Endothelial cell of hepatic sinusoid (primary cell): Measurements from ENCODE around the gene EGFLAM.
"Not testable (repeated sequence)": the region's sequence is repeated elsewhere in the genome, so short reads cannot be mapped to it uniquely, and the experiment has no call there.

ENCODE experiments used
- in situ Hi-C: cut with HindIII; loops from 2 replicates; pipeline ENCODE4 v1.10.0; 2017; ENCODE audit warnings: low sequenced_read_pairs

Gene EGFLAM

DNA sequence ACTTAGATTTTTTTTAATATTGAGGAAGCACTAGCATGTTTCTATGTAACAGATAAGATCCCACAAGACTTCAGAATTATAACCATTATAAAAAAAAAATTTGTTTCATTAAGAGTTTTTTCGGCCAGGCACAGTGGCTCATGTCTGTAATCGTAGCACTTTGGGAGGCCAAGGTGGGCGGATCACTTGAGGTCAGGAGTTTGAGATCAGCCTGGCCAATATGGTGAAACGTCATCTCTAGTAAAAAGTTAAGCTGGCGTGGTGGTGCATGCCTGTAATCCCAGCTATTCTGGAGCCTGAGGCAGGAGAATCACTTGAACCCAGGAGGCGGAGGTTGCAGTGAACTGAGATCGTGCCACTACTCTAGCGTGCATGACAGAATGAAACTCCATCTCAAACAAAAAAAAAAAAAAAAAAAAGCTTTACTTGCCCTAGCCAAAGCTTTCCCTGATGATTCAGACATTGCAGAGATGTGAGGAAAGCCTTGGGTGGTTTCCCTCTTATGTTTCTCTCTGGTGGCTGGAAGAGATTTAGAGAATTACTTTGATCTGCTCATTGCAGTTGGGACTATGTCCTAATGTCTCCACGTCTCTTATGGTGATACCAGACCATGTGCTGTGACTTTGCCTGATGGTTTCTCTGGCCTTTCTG is 65.4 kb downstream of the EGFLAM start:
- in situ Hi-C loops: no loop called here

DNA sequence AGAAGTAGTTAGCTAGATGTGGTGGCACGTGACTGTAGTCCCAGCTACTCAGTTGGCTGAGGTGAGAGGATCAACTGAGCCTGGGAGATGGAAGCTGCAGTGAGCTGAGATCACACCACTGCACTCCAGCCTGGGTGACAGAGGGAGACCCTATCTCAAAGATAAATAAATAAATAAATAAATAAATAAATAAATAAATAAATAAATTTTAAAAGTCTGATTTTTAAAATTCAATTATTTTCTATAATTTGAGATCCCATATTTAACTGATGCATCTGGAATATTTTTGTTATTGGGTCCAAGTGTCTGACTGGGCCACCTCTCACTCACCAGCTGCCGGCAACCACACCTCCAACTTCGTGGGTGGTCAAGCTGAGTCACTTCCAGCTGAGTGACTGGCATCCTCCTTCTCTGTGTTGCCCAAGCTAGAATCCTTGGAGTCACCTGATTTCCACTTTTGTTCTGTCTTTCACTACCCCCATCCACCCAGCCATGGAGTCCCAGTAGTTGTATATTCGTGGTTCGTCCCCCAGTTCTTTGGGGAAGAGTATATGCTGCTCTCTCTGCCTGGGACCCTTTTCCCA is 70.9 kb downstream of the EGFLAM start:
- in situ Hi-C loops: no loop called here

DNA sequence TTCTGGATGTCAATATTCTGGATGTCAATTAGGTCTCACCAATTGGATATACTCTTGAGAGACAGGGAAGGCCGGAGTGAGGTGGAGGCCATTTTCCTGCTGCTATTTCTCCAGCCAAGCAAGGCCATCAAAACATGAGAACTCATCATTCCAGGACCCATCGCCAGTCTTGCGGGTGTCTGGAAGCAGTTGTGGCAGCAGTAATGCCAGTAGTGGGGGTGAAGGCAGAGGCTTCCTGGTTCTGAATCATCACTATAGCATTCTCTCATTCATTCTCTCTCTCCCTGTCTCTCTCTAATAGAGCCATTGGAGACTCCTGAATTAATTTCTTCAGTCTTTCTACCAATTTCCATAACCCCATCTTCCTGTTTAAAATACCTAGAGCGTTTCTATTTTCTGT is 71.8 kb downstream of the EGFLAM start:
- in situ Hi-C loops: no loop called here

DNA sequence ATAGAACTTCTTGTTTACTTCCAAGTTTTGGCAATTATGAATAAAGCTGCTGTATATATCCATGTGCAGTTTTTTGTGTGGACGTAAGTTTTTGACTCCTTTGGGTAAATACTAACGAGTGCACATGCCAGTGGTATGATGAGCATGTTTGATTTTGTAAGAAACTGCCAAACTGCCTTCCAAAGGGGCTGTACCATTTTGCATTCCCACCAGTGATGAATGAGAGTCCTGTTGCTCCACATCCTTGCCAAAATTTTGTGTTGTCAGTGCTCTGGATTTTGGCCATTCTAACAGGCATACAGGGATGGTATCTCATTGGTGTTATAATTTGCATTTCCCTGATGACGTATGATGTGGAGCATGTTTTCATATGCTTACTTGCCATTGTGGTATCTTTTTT is 73.5 kb downstream of the EGFLAM start:
- in situ Hi-C loops: no loop called here

DNA sequence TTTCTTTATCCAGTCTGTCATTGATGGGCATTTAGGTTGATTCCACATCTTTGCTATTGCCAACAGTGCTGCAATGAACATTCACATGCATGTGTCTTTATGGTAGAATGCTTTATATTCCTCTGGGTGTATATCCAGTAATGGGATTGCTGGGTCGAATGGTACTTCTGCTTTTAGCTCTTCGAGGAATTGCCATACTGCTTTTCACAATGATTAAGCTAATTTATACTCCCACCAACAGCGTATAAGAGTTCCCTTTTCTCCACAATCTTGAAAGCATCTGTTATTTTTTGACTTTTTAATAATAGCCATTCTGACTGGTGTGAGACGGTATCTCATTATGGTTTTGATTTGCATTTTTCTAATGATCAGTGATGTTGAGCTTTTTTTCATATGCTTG is 74.8 kb downstream of the EGFLAM start:
- in situ Hi-C loops: not testable (repeated sequence)

DNA sequence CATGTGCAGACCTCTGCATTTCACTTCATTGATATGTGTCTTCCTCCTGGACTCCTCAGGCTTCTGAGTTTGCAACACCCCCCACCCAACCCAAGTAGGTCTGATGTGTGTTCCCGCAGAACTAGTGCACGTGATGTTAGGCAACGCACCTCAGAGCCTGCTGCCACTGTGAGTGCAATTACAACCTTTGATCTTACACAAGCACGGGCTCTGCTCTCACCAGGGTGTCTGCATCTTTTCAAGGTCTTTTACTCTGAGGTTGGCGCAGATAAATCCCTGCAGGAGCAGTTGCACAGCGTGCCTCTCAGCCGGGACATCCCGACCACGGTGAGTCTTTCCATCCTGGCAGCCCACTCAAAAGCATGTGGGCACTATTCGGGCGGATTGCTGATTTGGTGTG is 80.1 kb downstream of the EGFLAM start:
- in situ Hi-C loops: no loop called here

DNA sequence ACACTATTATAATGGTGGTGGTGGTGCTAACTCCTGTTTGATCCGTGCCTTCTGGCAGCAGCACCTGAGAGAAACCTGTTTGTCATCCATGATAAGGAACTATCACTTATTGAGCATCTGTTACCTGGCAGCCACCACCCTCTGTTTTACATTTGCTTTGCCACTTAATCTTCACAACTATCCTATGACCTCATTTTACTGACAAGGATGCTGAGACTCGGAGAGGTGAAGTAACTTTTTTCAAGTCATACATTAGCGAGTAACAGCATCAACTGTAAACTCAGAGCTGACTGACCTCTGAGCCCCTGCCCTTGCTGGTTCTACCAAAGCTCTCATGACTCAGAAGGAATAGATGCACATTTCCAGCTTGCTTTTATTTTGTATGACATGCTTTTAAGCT is 81.1 kb downstream of the EGFLAM start:
- in situ Hi-C loops: no loop called here

DNA sequence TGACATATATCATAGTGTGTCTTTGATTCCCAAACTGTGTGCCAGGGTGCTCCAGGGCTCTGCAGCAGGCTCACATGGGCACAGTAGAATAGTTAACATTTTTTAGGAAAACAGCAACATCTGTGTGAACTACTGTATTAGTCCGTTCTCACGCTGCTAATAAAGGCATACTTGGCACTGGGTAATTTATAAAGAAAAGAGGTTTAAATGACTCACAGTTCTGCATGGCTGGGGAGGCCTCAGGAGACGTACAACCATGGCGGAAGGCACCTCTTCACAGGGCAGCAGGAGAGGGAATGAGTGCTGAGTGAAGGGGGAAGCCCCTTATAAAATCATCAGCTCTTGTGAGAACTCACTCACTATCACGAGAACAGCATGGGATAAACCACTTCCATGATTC is 82.7 kb downstream of the EGFLAM start:
- in situ Hi-C loops: no loop called here

DNA sequence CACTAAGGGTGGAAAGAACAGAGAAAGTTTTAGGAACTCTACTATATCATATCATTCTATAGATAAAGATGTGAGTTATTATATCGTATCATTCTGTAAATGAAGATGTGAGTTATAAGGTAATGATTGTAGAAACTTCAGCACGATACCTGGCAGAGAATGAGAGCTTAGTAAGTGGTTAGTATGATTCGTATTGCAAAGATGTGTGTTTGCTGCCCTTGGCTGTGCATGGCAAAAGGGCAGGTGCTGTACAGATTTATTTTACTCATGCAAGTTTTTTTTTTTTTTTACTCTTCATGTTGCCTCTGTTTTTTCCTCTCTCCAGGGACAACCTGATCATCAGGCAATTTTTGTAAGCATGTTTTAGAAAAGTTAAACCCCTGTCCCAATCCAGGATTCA is 83.3 kb downstream of the EGFLAM start:
- in situ Hi-C loops: no loop called here

DNA sequence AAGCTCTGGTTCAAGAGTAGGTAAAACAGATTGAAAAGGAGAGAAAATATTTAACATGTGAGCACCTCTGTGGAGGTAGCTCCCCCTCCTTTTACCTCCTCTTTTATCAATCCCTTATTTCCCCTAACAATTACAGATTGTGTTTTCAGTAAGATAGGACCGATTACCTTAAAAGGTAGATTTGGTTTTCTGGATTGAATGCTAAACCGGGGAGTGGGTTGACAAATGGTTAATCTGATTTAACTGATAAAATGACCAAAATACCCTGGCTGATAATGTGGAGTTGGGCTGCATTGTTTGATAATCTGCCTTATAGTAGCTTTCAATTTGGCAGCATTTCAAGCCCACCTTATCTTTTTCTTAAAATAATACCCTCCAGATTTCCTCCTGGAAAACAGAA is 83.9 kb downstream of the EGFLAM start:
- in situ Hi-C loops: no loop called here

DNA sequence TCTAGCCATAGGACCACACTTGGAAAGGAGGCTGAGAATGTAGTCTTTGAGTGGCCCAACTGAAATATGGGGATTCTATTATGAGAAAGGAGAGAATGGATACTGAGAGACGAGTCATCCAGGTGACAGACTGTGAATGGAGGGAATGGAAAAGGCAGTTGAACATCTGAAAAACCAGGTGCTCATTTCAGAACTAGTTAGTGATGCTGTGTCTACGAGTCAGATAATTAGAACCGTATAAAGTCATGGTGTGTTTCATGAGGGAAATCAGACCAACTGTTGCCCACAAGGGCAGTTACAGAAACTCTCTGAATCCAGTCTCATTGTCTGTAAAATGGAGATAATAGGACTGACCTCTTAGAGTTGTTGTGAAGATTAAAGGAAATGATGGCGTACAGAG is 86.5 kb downstream of the EGFLAM start:
- in situ Hi-C loops: no loop called here

DNA sequence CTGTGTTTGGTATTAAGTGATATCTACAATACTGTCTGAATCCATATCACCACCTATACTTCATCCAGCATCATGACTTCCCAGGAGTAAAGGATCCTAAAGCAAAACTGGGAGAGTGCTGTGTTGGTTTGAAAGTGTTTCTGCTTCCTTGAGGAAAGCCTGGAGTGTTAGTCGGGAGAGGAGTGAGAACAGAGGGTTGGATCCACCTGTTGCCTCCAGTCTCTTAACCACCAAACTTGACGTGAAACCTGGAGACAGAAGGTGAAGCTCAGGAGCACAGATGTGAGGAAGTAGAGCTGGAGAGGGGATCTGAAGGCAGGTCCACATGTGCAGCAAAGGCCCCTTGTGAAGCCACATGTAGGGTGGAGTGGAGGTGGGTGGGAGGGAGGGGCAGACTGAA is 88.2 kb downstream of the EGFLAM start:
- in situ Hi-C loops: no loop called here

DNA sequence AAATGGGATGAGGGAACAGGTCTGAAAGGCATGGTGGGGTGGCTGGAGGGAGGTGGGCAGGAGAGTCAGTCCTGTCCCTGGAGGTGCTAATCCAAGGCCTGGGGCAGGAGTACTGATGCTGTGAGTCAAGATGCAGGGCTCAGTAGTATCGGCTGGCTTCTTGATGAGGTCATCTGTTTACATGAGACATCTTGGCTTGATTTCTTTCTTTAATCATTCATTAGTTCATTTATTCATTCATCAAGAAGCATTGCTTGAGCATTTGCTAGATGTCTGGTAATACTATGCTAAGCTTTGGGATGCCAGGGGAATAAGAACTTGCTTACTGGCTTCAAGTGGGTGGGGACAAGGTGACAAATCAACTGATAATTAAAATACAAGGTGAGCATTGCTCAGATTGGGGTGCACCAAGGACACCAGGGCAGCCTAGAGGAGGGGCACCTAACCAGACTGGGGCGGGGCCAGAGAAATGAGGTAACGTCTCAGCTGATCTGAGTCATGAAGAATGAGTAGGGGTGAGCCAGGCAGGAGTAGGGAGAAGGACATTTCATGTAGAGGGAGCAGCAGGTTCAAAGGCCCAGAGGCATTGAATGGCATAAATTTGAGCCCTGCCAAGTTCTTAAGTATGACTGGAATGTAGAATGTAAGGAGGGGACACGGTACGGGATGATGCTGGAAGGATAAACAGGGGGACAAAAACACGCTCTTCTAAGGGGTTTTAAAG is 88.8 kb downstream of the EGFLAM start:
- in situ Hi-C loops: no loop called here

DNA sequence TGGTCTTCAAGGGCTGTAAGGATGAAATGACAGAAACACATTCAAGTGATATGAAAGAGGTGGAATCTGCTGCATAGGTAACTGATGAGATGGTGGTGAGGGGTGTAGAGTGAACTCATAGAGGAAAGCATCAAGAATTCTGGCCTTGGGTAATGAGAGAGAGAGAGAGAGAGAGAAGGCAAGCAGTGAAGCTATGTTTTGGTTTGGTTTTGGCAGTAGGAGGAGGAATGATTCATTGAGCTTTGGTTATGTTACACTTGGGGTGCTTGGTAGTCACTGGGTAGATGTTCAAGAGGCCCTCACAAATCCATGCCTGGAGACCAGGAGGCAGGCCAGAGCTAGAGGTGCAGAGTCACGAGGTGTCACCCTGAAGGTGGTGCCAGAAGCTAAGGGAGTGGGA is 89.5 kb downstream of the EGFLAM start:
- in situ Hi-C loops: no loop called here

DNA sequence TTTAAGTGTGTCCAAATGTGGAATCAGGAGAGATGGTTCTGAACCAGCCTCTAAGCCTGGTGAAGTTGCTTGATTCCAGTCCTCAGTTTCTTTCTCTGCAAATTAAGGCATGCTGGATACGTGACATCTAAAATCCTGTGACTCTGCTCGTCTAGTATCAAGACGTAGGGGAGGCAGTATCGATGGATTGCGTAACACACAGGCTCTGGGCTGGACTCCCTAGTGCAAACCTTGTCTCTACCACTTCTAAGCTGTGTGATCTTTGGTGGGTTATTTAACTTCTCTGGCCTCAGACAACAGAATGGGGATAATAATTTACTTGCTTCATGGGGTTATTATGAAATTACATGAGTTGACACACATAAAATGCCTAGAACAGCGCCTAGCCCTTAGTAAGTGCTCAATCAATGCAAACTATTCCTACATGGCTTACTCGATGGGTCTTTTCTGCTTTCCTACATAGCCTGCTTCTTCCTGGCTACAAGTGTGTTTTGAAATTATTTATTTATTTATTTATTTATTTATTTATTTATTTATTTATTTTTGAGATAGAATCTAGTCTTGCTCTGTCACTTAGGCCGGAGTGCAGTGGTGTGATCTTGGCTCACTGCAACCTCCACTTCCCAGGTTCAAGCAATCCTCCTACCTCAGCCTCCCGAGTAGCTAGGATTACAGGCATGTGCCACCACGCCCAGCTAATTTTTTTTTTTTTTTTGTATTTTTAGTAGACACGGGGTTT is 102.1 kb downstream of the EGFLAM start:
- in situ Hi-C loops: no loop called here

DNA sequence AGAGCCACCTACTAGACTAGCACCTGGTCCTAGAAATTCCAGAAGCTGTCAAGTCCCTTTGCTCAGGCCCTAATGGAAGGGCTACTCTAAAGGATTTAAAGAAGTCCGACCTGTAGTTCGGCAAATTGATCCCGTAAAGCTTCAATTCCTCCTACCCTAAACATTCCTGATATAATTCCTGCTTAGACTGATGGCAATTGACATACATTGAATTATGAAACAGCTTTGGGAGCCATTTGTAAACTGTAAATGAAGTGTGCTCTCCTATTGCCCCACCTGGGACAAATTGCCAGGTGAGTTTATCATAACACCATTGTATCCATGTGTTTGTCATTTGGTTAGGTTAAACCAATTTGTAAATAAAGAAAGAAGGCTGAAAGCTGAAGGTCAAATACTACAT is 104.4 kb downstream of the EGFLAM start:
- in situ Hi-C loops: no loop called here

DNA sequence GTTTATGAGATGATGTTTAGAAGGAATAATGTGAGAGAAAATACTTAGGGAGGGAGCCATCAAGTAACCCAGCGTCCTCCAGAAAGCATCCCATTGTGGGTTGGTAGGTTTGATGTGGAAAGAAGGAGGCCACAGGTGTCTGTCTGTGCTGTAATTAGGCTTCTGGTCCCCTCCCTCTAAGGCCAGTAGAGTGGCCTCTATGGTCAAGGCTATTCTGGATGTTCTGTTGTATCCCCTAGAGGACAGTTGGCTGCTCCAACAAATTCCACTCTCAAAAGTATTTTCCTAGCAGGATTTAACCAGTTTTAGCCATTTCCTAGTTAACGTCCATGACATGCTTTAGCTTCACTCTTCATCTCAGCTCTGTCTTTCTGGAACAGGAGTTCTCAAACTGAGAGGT is 106.5 kb downstream of the EGFLAM start:
- in situ Hi-C loops: no loop called here

DNA sequence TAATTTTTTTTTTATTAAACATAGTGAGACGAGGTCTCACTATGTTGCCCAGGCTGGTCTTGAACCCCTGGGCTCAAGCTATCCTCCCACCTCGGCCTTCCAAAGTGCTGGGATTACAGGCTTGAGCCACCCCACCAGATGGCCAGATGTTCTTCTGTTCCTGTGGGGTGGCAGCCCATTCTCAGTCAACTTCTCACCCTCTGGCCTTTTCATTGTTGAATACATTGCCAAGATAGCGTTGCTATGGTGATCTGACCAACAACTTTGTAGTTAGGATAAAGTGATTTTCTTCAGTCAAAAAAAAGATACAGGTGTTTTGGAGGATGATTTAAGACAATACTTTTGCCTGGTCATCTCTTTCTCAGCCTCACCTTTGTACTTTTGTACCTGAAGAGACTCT is 109.1 kb downstream of the EGFLAM start:
- in situ Hi-C loops: no loop called here

DNA sequence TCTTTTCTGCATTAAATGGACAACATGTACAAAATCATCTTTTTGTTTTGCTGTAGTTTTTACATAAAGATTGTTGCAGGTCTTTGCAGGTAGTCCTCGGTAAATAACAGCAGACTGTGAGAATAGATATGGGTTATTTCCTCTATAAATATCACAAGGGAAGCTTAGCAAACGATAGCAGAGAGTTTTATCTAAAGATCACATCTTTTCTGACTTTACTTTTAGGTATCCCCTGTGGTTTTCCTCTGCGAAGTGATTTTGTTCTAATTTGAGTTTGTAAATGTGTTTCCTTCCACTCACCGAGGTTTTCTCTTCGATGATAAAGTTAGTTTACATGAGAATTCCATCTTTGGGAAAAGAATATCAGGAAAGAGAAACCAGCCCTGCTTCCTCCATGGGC is 109.6 kb downstream of the EGFLAM start:
- in situ Hi-C loops: no loop called here

DNA sequence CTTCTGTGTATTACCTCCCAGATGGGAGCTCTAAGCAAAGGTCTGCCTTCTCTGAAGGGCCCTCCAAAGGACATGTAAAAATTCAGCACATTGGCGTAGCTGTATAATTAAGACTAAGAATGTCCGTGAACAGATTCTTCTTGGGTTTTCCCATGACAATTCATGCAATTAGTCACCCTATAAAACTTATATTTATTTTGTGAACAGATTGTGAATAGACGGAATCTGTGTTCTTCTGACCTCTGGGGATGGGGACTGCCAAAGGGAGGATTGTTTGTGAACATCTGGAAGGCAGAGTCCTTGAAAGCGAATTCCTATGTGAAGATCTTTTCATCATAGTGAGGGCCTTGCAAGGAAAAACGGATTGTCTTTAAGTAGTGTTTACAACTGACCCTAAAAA is 111.3 kb downstream of the EGFLAM start:
- in situ Hi-C loops: no loop called here

DNA sequence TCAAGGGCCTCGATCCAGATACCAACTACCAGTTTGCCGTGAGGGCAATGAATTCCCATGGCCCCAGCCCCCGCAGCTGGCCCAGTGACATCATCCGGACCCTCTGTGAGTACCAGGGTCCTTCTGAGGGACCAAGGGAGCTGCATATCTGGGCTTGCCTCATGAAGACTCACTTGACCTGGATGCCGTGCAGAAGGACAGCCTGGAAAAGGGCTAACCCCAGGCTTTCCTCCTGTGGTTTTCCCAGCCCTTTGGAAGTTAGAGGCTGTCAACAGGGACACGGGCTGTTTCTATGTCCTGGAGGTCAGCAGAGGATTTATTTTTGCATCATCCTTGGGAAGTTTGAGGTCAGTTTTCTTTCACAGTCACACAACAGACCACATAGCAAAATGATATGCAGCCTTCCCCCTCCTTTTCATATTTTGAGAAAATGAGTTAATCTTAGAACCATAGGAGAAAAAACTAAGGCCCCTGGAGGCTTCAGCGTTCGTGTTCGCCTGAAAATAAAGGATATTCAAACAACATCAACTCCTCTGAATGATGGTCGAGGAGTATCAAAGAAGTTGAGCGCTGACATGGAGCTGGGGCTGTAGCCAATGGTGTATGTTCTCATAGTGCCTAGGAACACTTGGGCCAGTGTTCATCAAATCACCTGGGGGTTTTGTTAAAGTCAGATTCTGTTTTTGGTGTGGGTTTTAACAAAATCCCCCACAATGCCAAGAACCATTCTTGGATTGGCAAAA is 112.2 kb downstream of the EGFLAM start:
- in situ Hi-C loops: no loop called here
